Endodermal cell (in vitro differentiated cells): ENCODE measurements around the gene KIFBP. TPM values are rescaled to one million over a fixed set of nuclear protein-coding genes. Genes with fewer than 3 reads are reported as not detected.
A peak's percentile ranks its signal among the peaks of the same experiment; 100 is the strongest.

ENCODE experiments used
- DNase-seq: peaks from one replicate; pipeline ENCODE4 v3.0.0-alpha.2; 2017
- H3K27ac ChIP-seq: 2 replicates; pipeline ENCODE4 v1.5.1; 2013; ENCODE audit warnings: mild to moderate bottlenecking, low read depth, low read length, moderate library complexity
- H3K27me3 ChIP-seq: 2 replicates; pipeline ENCODE4 v1.6.1; 2013; ENCODE audit warnings: mild to moderate bottlenecking, low read length, moderate library complexity; ENCODE audit not compliant: insufficient read depth, control insufficient read depth, poor library complexity, severe bottlenecking
- H3K36me3 ChIP-seq: 2 replicates; pipeline ENCODE4 v1.7.0; 2013; ENCODE audit warnings: mild to moderate bottlenecking, low read length, moderate library complexity; ENCODE audit not compliant: control insufficient read depth, insufficient read depth
- H3K4me1 ChIP-seq: one replicate; pipeline ENCODE4 v1.7.0; 2013; ENCODE audit warnings: low read length; ENCODE audit not compliant: control insufficient read depth, insufficient read depth
- H3K4me3 ChIP-seq: 2 replicates; pipeline ENCODE4 v1.5.1; 2013; ENCODE audit warnings: mild to moderate bottlenecking, low read length, moderate library complexity
- H3K9ac ChIP-seq: 2 replicates; pipeline ENCODE4 v1.6.1; 2013; ENCODE audit warnings: mild to moderate bottlenecking, low read length, moderate library complexity; ENCODE audit not compliant: poor library complexity, severe bottlenecking; ENCODE audit errors: extremely low read depth
- H3K9me3 ChIP-seq: 2 replicates; pipeline ENCODE4 v1.6.1; 2013; ENCODE audit warnings: mild to moderate bottlenecking, low read length, moderate library complexity; ENCODE audit not compliant: control insufficient read depth
- H3K27ac Mint-ChIP-seq: 2 replicates; pipeline ENCODE4 v1.8.0; 2020; ENCODE audit warnings: mixed read lengths
- H3K27me3 Mint-ChIP-seq: 2 replicates; pipeline ENCODE4 v1.8.0; 2021; ENCODE audit warnings: mild to moderate bottlenecking, mixed read lengths; ENCODE audit not compliant: insufficient read depth
- H3K36me3 Mint-ChIP-seq: 2 replicates; pipeline ENCODE4 v1.8.0; 2020; ENCODE audit warnings: low read depth, mixed read lengths
- H3K4me1 Mint-ChIP-seq: 2 replicates; pipeline ENCODE4 v1.8.0; 2020; ENCODE audit warnings: mixed read lengths
- H3K4me3 Mint-ChIP-seq: 2 replicates; pipeline ENCODE4 v1.8.0; 2020; ENCODE audit warnings: mild to moderate bottlenecking, moderate library complexity, mixed read lengths
- H3K9me3 Mint-ChIP-seq: 2 replicates; pipeline ENCODE4 v1.8.0; 2020; ENCODE audit warnings: mild to moderate bottlenecking, mixed read lengths
- WGBS, 2 experiments: methylation state at CpG; one replicate each; pipeline versions ENCODE4 v1.1.5 to v1.1.7; 2013; ENCODE audit warnings: missing lambda C conversion rate in 2 of 2, mixed read lengths in 1 of 2; ENCODE audit not compliant: insufficient coverage in 1 of 2, insufficient read length in 1 of 2; 5-methylcytosine and 5-hydroxymethylcytosine counted together
- total RNA-seq, 2 donors: library from RNA; stranded (reverse); fragmentation: NEBNext Ultra II Directional in 1 of 2; extraction: Animal tissue kit (Norgen Biotek cat#: 25700) in 1 of 2; gene quantifications; 2 replicates in 1 of 2; 3 replicates in 1 of 2; pipeline ENCODE4 v1.2.1, GENCODE V29; 2021
- TF ChIP-seq, protein P1 (sequence below): fragments of 200-600 bp; sonication (generic); conservative IDR thresholded peaks from 2 replicates; pipeline ENCODE4 v1.5.0; 2021; ENCODE audit warnings: antibody characterized with exemption, mild to moderate bottlenecking

The KIFBP gene
- total RNA-seq, 2 donors from 2014 or later = 36.4 to 36.8 TPM

DNA sequence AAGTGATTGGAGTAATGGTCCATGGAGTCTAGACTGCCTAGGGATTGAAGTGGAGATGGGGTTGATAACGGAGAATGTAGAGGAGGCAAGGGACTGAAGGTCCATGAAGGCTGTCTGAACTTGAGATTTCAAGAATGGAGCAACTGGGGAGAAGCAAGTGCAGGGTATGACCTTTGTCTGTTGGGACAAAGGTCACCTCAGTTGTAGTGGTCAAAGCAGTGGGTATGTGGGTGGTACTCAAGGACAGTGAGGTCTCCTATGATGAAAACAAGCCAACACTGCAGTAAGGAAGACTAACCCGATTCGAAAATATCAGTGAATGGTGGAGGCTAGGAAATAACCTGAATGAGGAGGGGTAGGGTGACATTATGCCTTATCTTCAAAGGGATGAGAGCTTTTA, 38.0 kb upstream of the KIFBP start:
- no peak overlapping the region for H3K4me3 Mint-ChIP-seq
- no peak for DNase-seq

DNA sequence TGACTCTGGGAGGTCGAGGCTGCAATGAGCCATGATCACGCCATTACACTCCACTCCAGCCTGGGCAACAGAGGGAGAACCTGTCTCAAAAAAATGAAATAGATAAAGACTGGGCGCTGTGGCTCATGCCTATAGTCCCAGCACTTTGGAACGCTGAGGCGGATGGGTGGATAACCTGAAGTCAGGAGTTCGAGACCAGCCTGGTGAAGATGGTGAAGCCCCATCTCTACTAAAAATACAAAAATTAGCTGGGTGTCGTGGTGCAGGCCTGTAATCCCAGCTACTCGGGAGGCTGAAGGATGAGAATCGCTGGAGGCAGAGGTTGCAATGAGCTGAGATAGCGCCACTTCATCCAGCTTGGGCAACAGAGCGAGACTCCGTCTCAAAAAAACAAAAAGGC, 33.7 kb upstream of the KIFBP start:
- Mint-ChIP-seq H3K9me3 (no peaks in the 10 kb centered on the region), H3K4me3 (peak overlapping the region; percentile 96), H3K27ac (no peak overlapping the region), H3K27me3 (no peaks in the 10 kb centered on the region), H3K36me3 (peaks cover 23% of the 10 kb centered on the region), H3K4me1 (peaks cover 6% of the 10 kb centered on the region)
- no peak for DNase-seq
- no peak overlapping the region for H3K27ac ChIP-seq
- no peaks in the 10 kb centered on the region for H3K4me1 ChIP-seq
- peak overlapping the region; percentile 94 for H3K9ac ChIP-seq
- peaks cover 12% of the 10 kb centered on the region for H3K36me3 ChIP-seq
- TF ChIP-seq, protein P1, sequence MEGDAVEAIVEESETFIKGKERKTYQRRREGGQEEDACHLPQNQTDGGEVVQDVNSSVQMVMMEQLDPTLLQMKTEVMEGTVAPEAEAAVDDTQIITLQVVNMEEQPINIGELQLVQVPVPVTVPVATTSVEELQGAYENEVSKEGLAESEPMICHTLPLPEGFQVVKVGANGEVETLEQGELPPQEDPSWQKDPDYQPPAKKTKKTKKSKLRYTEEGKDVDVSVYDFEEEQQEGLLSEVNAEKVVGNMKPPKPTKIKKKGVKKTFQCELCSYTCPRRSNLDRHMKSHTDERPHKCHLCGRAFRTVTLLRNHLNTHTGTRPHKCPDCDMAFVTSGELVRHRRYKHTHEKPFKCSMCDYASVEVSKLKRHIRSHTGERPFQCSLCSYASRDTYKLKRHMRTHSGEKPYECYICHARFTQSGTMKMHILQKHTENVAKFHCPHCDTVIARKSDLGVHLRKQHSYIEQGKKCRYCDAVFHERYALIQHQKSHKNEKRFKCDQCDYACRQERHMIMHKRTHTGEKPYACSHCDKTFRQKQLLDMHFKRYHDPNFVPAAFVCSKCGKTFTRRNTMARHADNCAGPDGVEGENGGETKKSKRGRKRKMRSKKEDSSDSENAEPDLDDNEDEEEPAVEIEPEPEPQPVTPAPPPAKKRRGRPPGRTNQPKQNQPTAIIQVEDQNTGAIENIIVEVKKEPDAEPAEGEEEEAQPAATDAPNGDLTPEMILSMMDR = no peak
- no peaks in the 10 kb centered on the region for H3K9me3 ChIP-seq
- H3K27me3 ChIP-seq = no peaks in the 10 kb centered on the region
- WGBS, 2 experiments = 89 to 92% methylated on average over 10 to 12 of the region's 12 CpGs
- peak overlapping the region; percentile 91 for H3K4me3 ChIP-seq

More for the DNA sequence above, 38.0 kb upstream of the KIFBP start:
- H3K27me3 Mint-ChIP-seq = no peaks in the 10 kb centered on the region
- H3K9me3 Mint-ChIP-seq = no peaks in the 10 kb centered on the region
- peaks cover 37% of the 10 kb centered on the region for H3K36me3 ChIP-seq
- H3K36me3 Mint-ChIP-seq = peaks cover 25% of the 10 kb centered on the region
- no peak overlapping the region for H3K27ac ChIP-seq
- no peak overlapping the region for H3K4me3 ChIP-seq
- H3K4me1 Mint-ChIP-seq = no peaks in the 10 kb centered on the region
- H3K9me3 ChIP-seq = no peaks in the 10 kb centered on the region
- no peaks in the 10 kb centered on the region for H3K27me3 ChIP-seq
- WGBS, 2 experiments = 95 to 97% methylated on average over 3 of the region's 3 CpGs
- TF ChIP-seq, protein P1 = no peak
- H3K4me1 ChIP-seq = no peaks in the 10 kb centered on the region
- no peak overlapping the region for H3K9ac ChIP-seq
- no peak overlapping the region for H3K27ac Mint-ChIP-seq

DNA sequence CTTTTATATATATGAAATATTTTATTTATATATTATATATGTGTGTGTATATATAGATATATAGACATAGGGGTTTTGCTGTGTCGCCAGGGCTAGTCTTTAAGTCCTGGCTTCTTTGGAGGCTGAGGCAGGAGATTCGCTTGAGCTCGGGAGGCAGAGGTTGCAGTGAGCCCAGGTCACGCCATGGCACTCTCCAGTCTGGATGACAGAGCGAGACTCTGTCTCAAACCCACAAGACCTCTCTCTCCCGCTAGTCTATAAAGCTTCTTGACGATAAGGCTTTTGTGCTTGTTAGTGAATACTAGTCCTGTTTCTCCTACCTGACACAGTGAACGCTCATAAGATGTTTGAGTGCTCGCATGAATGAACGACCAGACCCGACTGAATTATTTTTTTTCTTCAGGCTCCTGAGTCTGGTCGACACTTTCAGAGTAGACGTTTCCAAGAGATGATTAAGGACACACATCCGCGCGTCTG, 33.2 kb upstream of the KIFBP start:
- no peaks in the 10 kb centered on the region for H3K9me3 ChIP-seq
- TF ChIP-seq, protein P1 = no peak
- H3K27ac ChIP-seq = peak overlapping the region; percentile 36
- no peak for DNase-seq
- peak overlapping the region; percentile 94 for H3K9ac ChIP-seq
- Mint-ChIP-seq H3K4me1 (peaks cover 6% of the 10 kb centered on the region), H3K9me3 (no peaks in the 10 kb centered on the region), H3K4me3 (peak overlapping the region; percentile 96), H3K27me3 (no peaks in the 10 kb centered on the region), H3K36me3 (peaks cover 27% of the 10 kb centered on the region), H3K27ac (peak overlapping the region; percentile 98)
- H3K4me1 ChIP-seq = no peaks in the 10 kb centered on the region
- H3K4me3 ChIP-seq = peak overlapping the region; percentile 91
- WGBS, 2 experiments = 13 to 23% methylated on average over 10 to 16 of the region's 16 CpGs
- H3K36me3 ChIP-seq = peaks cover 15% of the 10 kb centered on the region
- H3K27me3 ChIP-seq = no peaks in the 10 kb centered on the region
